Mesothelial cell of epicardium (in vitro differentiated cells): ENCODE measurements around the gene AGTPBP1. TPM values are rescaled to one million over a fixed set of nuclear protein-coding genes. Genes with fewer than 3 reads are reported as not detected.

Experiments used
- DNase-seq, 2 experiments: peaks; one replicate each; pipeline ENCODE4 v3.0.0; 2021; ENCODE audit warnings: low spot score in 2 of 2; ENCODE audit not compliant: unreplicated experiment in 2 of 2
- H3K27ac Mint-ChIP-seq: 2 replicates; pipeline ENCODE4 v1.8.0; 2021; ENCODE audit warnings: mixed read lengths
- H3K27me3 Mint-ChIP-seq: 2 replicates; pipeline ENCODE4 v1.8.0; 2021; ENCODE audit warnings: low read depth, mixed read lengths
- H3K36me3 Mint-ChIP-seq: 2 replicates; pipeline ENCODE4 v1.8.0; 2021; ENCODE audit warnings: mixed read lengths
- H3K4me1 Mint-ChIP-seq: 2 replicates; pipeline ENCODE4 v1.8.0; 2021; ENCODE audit warnings: mixed read lengths
- H3K4me3 Mint-ChIP-seq: 2 replicates; pipeline ENCODE4 v1.8.0; 2021; ENCODE audit warnings: mild to moderate bottlenecking, moderate library complexity, mixed read lengths
- H3K9me3 Mint-ChIP-seq: 2 replicates; pipeline ENCODE4 v1.8.0; 2021; ENCODE audit warnings: mixed read lengths
- total RNA-seq: library from RNA; stranded (reverse); gene quantifications from 3 replicates; pipeline ENCODE4 v1.2.1, GENCODE V29; 2021
- TF ChIP-seq, protein P1 (sequence below): fragments of 200-600 bp; sonication (generic); IDR thresholded peaks from one replicate; pipeline ENCODE4 v1.5.0; 2021; ENCODE audit warnings: antibody characterized with exemption; ENCODE audit not compliant: unreplicated experiment

The AGTPBP1 gene
- total RNA-seq, 1 donor from 2014 or later, result 26.0 TPM

DNA sequence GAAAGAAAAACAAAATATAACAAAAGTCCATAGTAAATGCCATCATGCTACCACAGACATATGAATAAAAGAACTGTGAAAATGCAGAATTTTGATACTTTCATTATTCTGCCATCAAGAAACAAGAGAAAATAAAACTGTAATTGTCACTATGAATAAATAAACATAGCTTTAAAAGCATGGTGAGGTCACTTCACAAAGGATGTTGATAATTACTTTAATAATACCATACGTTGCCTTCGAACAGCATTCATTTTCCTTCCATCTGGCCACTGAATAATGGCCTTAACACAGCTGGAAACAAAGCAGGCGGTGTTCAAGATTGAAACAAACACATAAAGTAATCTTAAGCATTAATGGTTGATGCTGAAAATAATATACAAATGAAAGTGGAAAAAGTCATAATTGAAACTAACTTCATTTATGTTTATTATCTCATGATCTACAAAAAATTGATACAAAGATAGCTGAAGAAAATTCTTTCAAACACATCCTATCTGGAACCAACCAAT is 102.0 kb downstream of the AGTPBP1 start:
- no peaks in the 10 kb centered on the region for H3K4me1 Mint-ChIP-seq
- TF ChIP-seq, protein P1, sequence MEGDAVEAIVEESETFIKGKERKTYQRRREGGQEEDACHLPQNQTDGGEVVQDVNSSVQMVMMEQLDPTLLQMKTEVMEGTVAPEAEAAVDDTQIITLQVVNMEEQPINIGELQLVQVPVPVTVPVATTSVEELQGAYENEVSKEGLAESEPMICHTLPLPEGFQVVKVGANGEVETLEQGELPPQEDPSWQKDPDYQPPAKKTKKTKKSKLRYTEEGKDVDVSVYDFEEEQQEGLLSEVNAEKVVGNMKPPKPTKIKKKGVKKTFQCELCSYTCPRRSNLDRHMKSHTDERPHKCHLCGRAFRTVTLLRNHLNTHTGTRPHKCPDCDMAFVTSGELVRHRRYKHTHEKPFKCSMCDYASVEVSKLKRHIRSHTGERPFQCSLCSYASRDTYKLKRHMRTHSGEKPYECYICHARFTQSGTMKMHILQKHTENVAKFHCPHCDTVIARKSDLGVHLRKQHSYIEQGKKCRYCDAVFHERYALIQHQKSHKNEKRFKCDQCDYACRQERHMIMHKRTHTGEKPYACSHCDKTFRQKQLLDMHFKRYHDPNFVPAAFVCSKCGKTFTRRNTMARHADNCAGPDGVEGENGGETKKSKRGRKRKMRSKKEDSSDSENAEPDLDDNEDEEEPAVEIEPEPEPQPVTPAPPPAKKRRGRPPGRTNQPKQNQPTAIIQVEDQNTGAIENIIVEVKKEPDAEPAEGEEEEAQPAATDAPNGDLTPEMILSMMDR, result no peak

DNA sequence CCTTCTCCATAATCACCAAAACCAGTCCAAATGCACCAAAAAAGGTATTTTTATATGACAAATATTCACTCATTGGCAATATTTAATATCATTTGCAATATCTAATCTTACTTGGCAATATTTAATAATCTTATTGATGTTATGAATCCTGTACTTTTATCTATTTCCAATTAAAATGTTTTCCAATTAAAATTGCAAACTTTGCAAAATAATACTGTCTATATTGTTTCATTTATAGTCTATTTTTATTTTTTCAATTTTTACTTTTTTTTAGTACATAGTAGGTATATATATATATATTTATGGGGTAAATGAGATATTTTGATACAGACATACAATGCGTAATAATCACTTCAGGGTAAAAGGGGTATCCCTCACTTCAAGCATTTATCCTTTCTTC is 109.9 kb downstream of the AGTPBP1 start:
- no peaks in the 10 kb centered on the region for H3K27me3 Mint-ChIP-seq
- no peaks in the 10 kb centered on the region for H3K4me1 Mint-ChIP-seq
- TF ChIP-seq, protein P1, result no peak
- H3K27ac Mint-ChIP-seq, result no peak overlapping the region
- no peak overlapping the region for H3K4me3 Mint-ChIP-seq
- DNase-seq, result no peak
- H3K9me3 Mint-ChIP-seq, result no peaks in the 10 kb centered on the region
- peaks cover 8% of the 10 kb centered on the region for H3K36me3 Mint-ChIP-seq

More for the DNA sequence above, 102.0 kb downstream of the AGTPBP1 start:
- no peak overlapping the region for H3K4me3 Mint-ChIP-seq
- H3K27ac Mint-ChIP-seq, result peak overlapping the region; percentile 14
- peaks cover 6% of the 10 kb centered on the region for H3K36me3 Mint-ChIP-seq
- no peaks in the 10 kb centered on the region for H3K27me3 Mint-ChIP-seq
- DNase-seq, result no peak
- H3K9me3 Mint-ChIP-seq, result no peaks in the 10 kb centered on the region

DNA sequence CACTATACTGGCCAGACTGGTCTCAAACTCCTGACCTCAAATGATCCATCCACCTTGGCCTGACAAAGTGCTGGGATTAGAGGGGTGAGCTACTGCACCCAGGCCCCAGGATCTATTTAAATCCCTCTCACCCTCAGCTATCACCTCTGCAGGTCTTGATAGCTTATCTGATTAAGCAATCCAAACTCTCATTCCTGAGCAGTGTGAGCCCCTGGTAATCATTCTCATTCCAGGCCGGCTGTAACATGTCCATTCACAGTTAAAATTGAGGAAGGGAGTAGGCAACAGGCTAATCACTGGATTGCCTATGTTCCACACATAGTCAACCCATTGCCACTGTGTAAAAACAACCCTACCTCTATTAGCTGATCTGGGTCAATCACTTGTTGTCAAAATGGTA is 111.1 kb downstream of the AGTPBP1 start:
- no peaks in the 10 kb centered on the region for H3K9me3 Mint-ChIP-seq
- no peak for DNase-seq
- H3K36me3 Mint-ChIP-seq, result peaks cover 8% of the 10 kb centered on the region
- H3K4me1 Mint-ChIP-seq, result no peaks in the 10 kb centered on the region
- TF ChIP-seq, protein P1, result no peak
- H3K27me3 Mint-ChIP-seq, result no peaks in the 10 kb centered on the region
- no peak overlapping the region for H3K4me3 Mint-ChIP-seq
- H3K27ac Mint-ChIP-seq, result no peak overlapping the region

DNA sequence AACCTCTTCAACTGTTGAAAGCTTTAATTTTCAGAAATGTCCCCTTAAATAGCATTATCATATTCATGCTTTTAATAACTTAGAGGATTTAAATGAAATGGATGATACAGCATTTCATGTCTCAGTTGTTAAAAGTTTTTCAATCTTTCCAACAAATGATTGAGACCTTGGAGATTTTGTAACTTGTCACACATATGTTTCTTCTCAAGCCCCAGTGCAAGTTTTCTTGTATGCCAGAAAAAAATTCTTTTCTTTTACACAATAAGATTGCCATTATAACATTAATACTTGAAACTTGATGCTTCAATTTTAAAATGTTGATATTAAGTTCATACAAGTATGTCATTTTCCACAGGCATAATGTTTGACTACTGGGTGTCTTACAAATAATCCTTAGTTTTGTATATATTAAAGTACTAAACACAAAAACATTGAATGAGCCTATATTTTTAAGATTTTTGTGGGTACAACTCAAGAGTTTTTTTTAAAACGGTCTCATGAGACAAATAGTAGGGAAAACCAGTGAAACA is 124.5 kb downstream of the AGTPBP1 start:
- H3K27me3 Mint-ChIP-seq, result no peaks in the 10 kb centered on the region
- no peaks in the 10 kb centered on the region for H3K9me3 Mint-ChIP-seq
- peaks cover 7% of the 10 kb centered on the region for H3K4me1 Mint-ChIP-seq
- peaks cover 7% of the 10 kb centered on the region for H3K36me3 Mint-ChIP-seq
- no peak for DNase-seq
- H3K27ac Mint-ChIP-seq, result no peak overlapping the region
- H3K4me3 Mint-ChIP-seq, result no peak overlapping the region
- TF ChIP-seq, protein P1, result no peak

DNA sequence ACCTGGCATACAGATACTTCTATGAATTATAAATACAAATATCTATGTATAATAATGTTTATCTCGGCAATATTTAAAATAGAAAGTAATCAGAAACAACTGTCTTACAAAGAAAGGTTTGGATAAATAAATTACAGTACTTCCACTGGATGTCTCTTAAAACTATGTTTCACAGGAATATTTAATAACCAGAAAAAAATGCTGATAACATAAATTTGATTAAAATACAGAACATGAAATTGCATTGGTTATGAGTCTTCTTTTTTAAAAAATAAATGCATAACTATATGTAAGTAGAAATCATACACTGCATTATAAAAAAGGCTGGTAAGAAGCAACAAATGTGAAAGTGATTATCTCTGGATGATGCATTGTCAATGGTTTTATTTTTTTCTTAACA is 126.0 kb downstream of the AGTPBP1 start:
- H3K36me3 Mint-ChIP-seq, result peaks cover 7% of the 10 kb centered on the region
- H3K4me3 Mint-ChIP-seq, result no peak overlapping the region
- H3K27me3 Mint-ChIP-seq, result no peaks in the 10 kb centered on the region
- DNase-seq, result no peak
- no peaks in the 10 kb centered on the region for H3K9me3 Mint-ChIP-seq
- no peak overlapping the region for H3K27ac Mint-ChIP-seq
- H3K4me1 Mint-ChIP-seq, result peaks cover 8% of the 10 kb centered on the region
- TF ChIP-seq, protein P1, result no peak
